ENCODE measurements around the gene FANCC.

GRCh38 chr9:95096807-95097206 lies 220.7 kb downstream of the FANCC start:
- no peak for TF ChIP-seq CTCF (IDR thresholded peaks at IDR 0.05)
- TF ChIP-seq POLR2A (IDR thresholded peaks at IDR 0.05), result no peak

All from body of pancreas (tissue), 4 donors.